K562 (cell line): ENCODE results near the gene ACER3. TPM values are rescaled to one million over a fixed set of nuclear protein-coding genes. Genes with fewer than 3 reads are reported as not detected.

Experiments used
- BCOR ChIP-seq: fragments of 450-650 bp; IDR thresholded peaks from 2 replicates; pipeline ENCODE4 v1.6.1; 2016
- BHLHE40 ChIP-seq: IDR thresholded peaks from 2 replicates; pipeline ENCODE4 v1.6.1; 2011; ENCODE audit warnings: low read length, improper control_type of control experiment
- CHD4 ChIP-seq: fragments of 200-600 bp; sonication (generic); IDR thresholded peaks from 3 replicates; pipeline ENCODE4 v1.6.1; 2012; ENCODE audit warnings: low read depth, mild to moderate bottlenecking, mixed read lengths, low read length, inconsistent platforms; ENCODE audit not compliant: insufficient read depth, insufficient replicate concordance, poor library complexity, severe bottlenecking
- ELF2 ChIP-seq: fragments of 250-450 bp; sonication (Bioruptor Pico); IDR thresholded peaks from 2 replicates; pipeline ENCODE4 v1.5.0; 2021; ENCODE audit warnings: mild to moderate bottlenecking
- MXD1 ChIP-seq: fragments of 250-450 bp; sonication (Bioruptor Pico); IDR thresholded peaks from 2 replicates; pipeline ENCODE4 v1.8.0; 2021; ENCODE audit warnings: borderline replicate concordance, mild to moderate bottlenecking, moderate library complexity; ENCODE audit not compliant: poor library complexity, severe bottlenecking
- NFIX ChIP-seq: fragments of 250-450 bp; sonication (Bioruptor Pico); IDR thresholded peaks from 2 replicates; pipeline ENCODE4 v1.4.0; 2020; ENCODE audit warnings: low read depth, mild to moderate bottlenecking, moderate library complexity
- RAD51 ChIP-seq: fragments of 450-650 bp; IDR thresholded peaks from 2 replicates; pipeline ENCODE4 v1.7.1; 2016; ENCODE audit warnings: low read depth, mild to moderate bottlenecking, borderline replicate concordance
- RBM25 ChIP-seq: fragments of 200-400 bp; formaldehyde crosslinking; IDR thresholded peaks from 2 replicates; pipeline ENCODE4 v1.6.1; 2018; ENCODE audit warnings: low read length, low read depth, moderate library complexity; ENCODE audit not compliant: severe bottlenecking
- polyA plus RNA-seq, 8 experiments: library from polyadenylated mRNA; depleted of rRNA in 4 of 8; stranded (reverse) in 5 of 8; unstranded in 3 of 8; fragments of >200 nt; fragmentation: Nextera tagmentation in 2 of 8; fragmentation: Illumina TruSeq in 1 of 8; extraction: Ambion mirVana in 2 of 8; extraction: Trizol in 1 of 8; gene quantifications; 2 replicates each; pipeline versions ENCODE4 v1.2.1 to v1.2.3, GENCODE V29; 2011 to 2014; ENCODE audit warnings: inconsistent platforms in 1 of 8, missing spikeins in 1 of 8
- total RNA-seq, 7 experiments: library from RNA; depleted of rRNA in 6 of 7; stranded (reverse); fragments of >200 nt in 6 of 7; fragmentation: Illumina TruSeq in 2 of 7; extraction: Trizol in 2 of 7; gene quantifications; 2 replicates each; pipeline versions ENCODE4 v1.2.1 to v1.2.3, GENCODE V29; 2011 to 2021; ENCODE audit warnings: low replicate concordance in 1 of 7
- TF ChIP-seq, protein P1 (sequence below): fragments of 450-650 bp; IDR thresholded peaks from 2 replicates; pipeline ENCODE4 v1.6.1; 2016; ENCODE audit warnings: mild to moderate bottlenecking, moderate library complexity
- TF ChIP-seq, protein P2 (sequence below): fragments of 450-650 bp; IDR thresholded peaks from 2 replicates; pipeline ENCODE4 v1.6.1; 2018; ENCODE audit not compliant: partially characterized antibody
- TF ChIP-seq, protein P3 (sequence below): sonication (generic); formaldehyde crosslinking; IDR thresholded peaks from 2 replicates; pipeline ENCODE4 v1.9.0; 2022; ENCODE audit warnings: mild to moderate bottlenecking, missing genetic modification reagents

ACER3 gene
- total and polyA plus RNA-seq, 9 of the 15 experiments (the other 6 are each of a cell fraction or from before 2014, with no cell fraction given) = 2.0 to 23.8 (median 9.5) TPM

DNA sequence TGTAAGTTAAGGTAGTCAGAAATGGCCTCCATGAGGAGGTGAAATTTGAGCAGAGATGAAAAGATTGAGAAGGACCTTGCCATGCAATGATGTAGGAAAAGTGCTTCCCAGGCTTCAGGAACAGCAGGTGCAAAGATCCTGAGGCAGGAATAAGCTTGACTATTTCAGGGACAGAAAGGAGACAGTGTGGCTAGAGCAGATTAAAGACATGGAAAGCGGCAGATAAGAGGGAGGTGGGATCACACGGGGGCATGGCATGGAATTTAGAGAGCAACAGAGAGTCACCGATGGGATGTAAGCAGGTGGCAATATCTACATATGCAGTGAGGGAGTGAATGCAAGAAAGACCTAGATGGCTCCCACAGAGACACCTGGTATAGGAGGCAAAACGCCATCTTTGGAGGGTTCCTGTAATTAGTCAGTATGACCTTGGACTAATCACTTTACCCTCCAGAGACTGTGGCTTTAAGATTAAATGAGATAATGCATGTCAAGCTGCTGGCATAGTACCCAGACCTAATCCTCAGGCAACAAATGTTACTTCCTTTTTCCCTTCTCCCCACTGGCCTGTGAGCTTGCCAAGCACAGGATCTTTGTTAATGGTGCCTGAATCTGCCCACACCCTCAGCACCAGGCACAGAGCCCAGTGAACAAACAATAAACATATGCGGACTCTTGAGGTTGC lies 24.6 kb upstream of the ACER3 start (continued):
- TF ChIP-seq, protein P1, sequence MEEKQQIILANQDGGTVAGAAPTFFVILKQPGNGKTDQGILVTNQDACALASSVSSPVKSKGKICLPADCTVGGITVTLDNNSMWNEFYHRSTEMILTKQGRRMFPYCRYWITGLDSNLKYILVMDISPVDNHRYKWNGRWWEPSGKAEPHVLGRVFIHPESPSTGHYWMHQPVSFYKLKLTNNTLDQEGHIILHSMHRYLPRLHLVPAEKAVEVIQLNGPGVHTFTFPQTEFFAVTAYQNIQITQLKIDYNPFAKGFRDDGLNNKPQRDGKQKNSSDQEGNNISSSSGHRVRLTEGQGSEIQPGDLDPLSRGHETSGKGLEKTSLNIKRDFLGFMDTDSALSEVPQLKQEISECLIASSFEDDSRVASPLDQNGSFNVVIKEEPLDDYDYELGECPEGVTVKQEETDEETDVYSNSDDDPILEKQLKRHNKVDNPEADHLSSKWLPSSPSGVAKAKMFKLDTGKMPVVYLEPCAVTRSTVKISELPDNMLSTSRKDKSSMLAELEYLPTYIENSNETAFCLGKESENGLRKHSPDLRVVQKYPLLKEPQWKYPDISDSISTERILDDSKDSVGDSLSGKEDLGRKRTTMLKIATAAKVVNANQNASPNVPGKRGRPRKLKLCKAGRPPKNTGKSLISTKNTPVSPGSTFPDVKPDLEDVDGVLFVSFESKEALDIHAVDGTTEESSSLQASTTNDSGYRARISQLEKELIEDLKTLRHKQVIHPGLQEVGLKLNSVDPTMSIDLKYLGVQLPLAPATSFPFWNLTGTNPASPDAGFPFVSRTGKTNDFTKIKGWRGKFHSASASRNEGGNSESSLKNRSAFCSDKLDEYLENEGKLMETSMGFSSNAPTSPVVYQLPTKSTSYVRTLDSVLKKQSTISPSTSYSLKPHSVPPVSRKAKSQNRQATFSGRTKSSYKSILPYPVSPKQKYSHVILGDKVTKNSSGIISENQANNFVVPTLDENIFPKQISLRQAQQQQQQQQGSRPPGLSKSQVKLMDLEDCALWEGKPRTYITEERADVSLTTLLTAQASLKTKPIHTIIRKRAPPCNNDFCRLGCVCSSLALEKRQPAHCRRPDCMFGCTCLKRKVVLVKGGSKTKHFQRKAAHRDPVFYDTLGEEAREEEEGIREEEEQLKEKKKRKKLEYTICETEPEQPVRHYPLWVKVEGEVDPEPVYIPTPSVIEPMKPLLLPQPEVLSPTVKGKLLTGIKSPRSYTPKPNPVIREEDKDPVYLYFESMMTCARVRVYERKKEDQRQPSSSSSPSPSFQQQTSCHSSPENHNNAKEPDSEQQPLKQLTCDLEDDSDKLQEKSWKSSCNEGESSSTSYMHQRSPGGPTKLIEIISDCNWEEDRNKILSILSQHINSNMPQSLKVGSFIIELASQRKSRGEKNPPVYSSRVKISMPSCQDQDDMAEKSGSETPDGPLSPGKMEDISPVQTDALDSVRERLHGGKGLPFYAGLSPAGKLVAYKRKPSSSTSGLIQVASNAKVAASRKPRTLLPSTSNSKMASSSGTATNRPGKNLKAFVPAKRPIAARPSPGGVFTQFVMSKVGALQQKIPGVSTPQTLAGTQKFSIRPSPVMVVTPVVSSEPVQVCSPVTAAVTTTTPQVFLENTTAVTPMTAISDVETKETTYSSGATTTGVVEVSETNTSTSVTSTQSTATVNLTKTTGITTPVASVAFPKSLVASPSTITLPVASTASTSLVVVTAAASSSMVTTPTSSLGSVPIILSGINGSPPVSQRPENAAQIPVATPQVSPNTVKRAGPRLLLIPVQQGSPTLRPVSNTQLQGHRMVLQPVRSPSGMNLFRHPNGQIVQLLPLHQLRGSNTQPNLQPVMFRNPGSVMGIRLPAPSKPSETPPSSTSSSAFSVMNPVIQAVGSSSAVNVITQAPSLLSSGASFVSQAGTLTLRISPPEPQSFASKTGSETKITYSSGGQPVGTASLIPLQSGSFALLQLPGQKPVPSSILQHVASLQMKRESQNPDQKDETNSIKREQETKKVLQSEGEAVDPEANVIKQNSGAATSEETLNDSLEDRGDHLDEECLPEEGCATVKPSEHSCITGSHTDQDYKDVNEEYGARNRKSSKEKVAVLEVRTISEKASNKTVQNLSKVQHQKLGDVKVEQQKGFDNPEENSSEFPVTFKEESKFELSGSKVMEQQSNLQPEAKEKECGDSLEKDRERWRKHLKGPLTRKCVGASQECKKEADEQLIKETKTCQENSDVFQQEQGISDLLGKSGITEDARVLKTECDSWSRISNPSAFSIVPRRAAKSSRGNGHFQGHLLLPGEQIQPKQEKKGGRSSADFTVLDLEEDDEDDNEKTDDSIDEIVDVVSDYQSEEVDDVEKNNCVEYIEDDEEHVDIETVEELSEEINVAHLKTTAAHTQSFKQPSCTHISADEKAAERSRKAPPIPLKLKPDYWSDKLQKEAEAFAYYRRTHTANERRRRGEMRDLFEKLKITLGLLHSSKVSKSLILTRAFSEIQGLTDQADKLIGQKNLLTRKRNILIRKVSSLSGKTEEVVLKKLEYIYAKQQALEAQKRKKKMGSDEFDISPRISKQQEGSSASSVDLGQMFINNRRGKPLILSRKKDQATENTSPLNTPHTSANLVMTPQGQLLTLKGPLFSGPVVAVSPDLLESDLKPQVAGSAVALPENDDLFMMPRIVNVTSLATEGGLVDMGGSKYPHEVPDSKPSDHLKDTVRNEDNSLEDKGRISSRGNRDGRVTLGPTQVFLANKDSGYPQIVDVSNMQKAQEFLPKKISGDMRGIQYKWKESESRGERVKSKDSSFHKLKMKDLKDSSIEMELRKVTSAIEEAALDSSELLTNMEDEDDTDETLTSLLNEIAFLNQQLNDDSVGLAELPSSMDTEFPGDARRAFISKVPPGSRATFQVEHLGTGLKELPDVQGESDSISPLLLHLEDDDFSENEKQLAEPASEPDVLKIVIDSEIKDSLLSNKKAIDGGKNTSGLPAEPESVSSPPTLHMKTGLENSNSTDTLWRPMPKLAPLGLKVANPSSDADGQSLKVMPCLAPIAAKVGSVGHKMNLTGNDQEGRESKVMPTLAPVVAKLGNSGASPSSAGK = no peak
- TF ChIP-seq MXD1 (CRISPR knock-in tag) (no peak), CHD4 (no peak), ELF2 (CRISPR knock-in tag) (no peak), BHLHE40 (no peak), BCOR (peak; percentile 76), RBM25 (peak; percentile 69), NFIX (CRISPR knock-in tag) (no peak), RAD51 (no peak)
- TF ChIP-seq, protein P2, sequence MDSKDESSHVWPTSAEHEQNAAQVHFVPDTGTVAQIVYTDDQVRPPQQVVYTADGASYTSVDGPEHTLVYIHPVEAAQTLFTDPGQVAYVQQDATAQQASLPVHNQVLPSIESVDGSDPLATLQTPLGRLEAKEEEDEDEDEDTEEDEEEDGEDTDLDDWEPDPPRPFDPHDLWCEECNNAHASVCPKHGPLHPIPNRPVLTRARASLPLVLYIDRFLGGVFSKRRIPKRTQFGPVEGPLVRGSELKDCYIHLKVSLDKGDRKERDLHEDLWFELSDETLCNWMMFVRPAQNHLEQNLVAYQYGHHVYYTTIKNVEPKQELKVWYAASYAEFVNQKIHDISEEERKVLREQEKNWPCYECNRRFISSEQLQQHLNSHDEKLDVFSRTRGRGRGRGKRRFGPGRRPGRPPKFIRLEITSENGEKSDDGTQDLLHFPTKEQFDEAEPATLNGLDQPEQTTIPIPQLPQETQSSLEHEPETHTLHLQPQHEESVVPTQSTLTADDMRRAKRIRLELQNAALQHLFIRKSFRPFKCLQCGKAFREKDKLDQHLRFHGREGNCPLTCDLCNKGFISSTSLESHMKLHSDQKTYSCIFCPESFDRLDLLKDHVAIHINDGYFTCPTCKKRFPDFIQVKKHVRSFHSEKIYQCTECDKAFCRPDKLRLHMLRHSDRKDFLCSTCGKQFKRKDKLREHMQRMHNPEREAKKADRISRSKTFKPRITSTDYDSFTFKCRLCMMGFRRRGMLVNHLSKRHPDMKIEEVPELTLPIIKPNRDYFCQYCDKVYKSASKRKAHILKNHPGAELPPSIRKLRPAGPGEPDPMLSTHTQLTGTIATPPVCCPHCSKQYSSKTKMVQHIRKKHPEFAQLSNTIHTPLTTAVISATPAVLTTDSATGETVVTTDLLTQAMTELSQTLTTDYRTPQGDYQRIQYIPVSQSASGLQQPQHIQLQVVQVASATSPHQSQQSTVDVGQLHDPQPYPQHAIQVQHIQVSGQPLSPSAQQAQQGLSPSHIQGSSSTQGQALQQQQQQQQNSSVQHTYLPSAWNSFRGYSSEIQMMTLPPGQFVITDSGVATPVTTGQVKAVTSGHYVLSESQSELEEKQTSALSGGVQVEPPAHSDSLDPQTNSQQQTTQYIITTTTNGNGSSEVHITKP = no peak
- TF ChIP-seq, protein P3, sequence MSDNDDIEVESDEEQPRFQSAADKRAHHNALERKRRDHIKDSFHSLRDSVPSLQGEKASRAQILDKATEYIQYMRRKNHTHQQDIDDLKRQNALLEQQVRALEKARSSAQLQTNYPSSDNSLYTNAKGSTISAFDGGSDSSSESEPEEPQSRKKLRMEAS (CRISPR knock-in tag) = no peak
